Measurements from ENCODE around the gene C19orf53. TPM values are rescaled to one million over a fixed set of nuclear protein-coding genes. Genes with fewer than 3 reads are reported as not detected.
A peak's percentile ranks its signal among the peaks of the same experiment; 100 is the strongest.

C19orf53 gene
- total and polyA plus RNA-seq, 2 of the 13 experiments (the other 11 are each of a cell fraction or from before 2014, with no cell fraction given): 129 to 130 TPM

- 0 out of 2 replicates have a peak, but pooled peaks have one; percentile 35 for TF ChIP-seq ZNF761 (CRISPR knock-in tag; conservative IDR thresholded peaks at IDR 0.05)
- peak; percentile 33; the same call in 1 of the 2 replicates for TF ChIP-seq KAT7 (CRISPR knock-in tag; IDR thresholded peaks at IDR 0.05; ENCODE audit: borderline replicate concordance)
- 0 out of 2 replicates have a peak, but pooled peaks have one; percentile 35 for TF ChIP-seq ZNF546 (CRISPR knock-in tag; conservative IDR thresholded peaks at IDR 0.05)
- TF ChIP-seq NFATC3 (CRISPR knock-in tag; IDR thresholded peaks at IDR 0.05): no peak
- TF ChIP-seq, protein P1, sequence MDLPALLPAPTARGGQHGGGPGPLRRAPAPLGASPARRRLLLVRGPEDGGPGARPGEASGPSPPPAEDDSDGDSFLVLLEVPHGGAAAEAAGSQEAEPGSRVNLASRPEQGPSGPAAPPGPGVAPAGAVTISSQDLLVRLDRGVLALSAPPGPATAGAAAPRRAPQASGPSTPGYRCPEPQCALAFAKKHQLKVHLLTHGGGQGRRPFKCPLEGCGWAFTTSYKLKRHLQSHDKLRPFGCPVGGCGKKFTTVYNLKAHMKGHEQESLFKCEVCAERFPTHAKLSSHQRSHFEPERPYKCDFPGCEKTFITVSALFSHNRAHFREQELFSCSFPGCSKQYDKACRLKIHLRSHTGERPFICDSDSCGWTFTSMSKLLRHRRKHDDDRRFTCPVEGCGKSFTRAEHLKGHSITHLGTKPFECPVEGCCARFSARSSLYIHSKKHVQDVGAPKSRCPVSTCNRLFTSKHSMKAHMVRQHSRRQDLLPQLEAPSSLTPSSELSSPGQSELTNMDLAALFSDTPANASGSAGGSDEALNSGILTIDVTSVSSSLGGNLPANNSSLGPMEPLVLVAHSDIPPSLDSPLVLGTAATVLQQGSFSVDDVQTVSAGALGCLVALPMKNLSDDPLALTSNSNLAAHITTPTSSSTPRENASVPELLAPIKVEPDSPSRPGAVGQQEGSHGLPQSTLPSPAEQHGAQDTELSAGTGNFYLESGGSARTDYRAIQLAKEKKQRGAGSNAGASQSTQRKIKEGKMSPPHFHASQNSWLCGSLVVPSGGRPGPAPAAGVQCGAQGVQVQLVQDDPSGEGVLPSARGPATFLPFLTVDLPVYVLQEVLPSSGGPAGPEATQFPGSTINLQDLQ (CRISPR knock-in tag; IDR thresholded peaks at IDR 0.05): peak; percentile 87
- peak; percentile 62 for TF ChIP-seq ZFY (CRISPR knock-in tag; IDR thresholded peaks at IDR 0.05)
- TF ChIP-seq RBFOX2 (IDR thresholded peaks at IDR 0.05; ENCODE audit: low read depth, low read length): peak; percentile 83
- TF ChIP-seq, protein P2, sequence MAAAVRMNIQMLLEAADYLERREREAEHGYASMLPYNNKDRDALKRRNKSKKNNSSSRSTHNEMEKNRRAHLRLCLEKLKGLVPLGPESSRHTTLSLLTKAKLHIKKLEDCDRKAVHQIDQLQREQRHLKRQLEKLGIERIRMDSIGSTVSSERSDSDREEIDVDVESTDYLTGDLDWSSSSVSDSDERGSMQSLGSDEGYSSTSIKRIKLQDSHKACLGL (CRISPR knock-in tag; IDR thresholded peaks at IDR 0.05): 0 out of 2 replicates have a peak, but pooled peaks have one; percentile 47
- TF ChIP-seq MEF2D (CRISPR knock-in tag; IDR thresholded peaks at IDR 0.05): 0 out of 2 replicates have a peak, but pooled peaks have one; percentile 20
- TF ChIP-seq SKI (IDR thresholded peaks at IDR 0.05; ENCODE audit: partially characterized antibody): no peak
- no peak for TF ChIP-seq NFRKB (IDR thresholded peaks at IDR 0.05)
- TF ChIP-seq ZNF512B (CRISPR knock-in tag; IDR thresholded peaks at IDR 0.05; ENCODE audit: borderline replicate concordance): no peak
- TF ChIP-seq RXRB (CRISPR knock-in tag; IDR thresholded peaks at IDR 0.05; ENCODE audit: borderline replicate concordance): 0 out of 2 replicates have a peak, but pooled peaks have one; percentile 18
- TF ChIP-seq ZNF883 (CRISPR knock-in tag; IDR thresholded peaks at IDR 0.05; ENCODE audit: not compliant biosample characterization): peak; percentile 60
- TF ChIP-seq PTBP1 (IDR thresholded peaks at IDR 0.05; ENCODE audit: low read depth, low read length, poor library complexity, severe bottlenecking): peak; percentile 27
- TF ChIP-seq KLF15 (CRISPR knock-in tag; IDR thresholded peaks at IDR 0.05; ENCODE audit: borderline replicate concordance): 0 out of 2 replicates have a peak, but pooled peaks have one; percentile 57
- peak; percentile 3; the same call in 1 of the 2 replicates for TF ChIP-seq ZNF709 (CRISPR knock-in tag; IDR thresholded peaks at IDR 0.05)
- TF ChIP-seq NFE2L2 (IDR thresholded peaks at IDR 0.05; ENCODE audit: low read length): no peak
- TF ChIP-seq ZBTB38 (CRISPR knock-in tag; IDR thresholded peaks at IDR 0.05): no peak
- peak; percentile 48 for TF ChIP-seq RBM22 (optimal IDR thresholded peaks at IDR 0.05; ENCODE audit: low read length)
- TF ChIP-seq ZNF143 (CRISPR knock-in tag; IDR thresholded peaks at IDR 0.05): 0 out of 2 replicates have a peak, but pooled peaks have one; percentile 45
Observed at GRCh38 chr19:13764101-13764807, 10.0 kb upstream of the C19orf53 start, which contains the start of gene MRI1 (continued).

All from HepG2 (cell line).